ENCODE results near the gene NEDD8. TPM values are rescaled to one million over a fixed set of nuclear protein-coding genes. Genes with fewer than 3 reads are reported as not detected.

The NEDD8 gene
- total RNA-seq, 6 experiments from 2014 or later: 309 to 401 (median 372) TPM

DNA sequence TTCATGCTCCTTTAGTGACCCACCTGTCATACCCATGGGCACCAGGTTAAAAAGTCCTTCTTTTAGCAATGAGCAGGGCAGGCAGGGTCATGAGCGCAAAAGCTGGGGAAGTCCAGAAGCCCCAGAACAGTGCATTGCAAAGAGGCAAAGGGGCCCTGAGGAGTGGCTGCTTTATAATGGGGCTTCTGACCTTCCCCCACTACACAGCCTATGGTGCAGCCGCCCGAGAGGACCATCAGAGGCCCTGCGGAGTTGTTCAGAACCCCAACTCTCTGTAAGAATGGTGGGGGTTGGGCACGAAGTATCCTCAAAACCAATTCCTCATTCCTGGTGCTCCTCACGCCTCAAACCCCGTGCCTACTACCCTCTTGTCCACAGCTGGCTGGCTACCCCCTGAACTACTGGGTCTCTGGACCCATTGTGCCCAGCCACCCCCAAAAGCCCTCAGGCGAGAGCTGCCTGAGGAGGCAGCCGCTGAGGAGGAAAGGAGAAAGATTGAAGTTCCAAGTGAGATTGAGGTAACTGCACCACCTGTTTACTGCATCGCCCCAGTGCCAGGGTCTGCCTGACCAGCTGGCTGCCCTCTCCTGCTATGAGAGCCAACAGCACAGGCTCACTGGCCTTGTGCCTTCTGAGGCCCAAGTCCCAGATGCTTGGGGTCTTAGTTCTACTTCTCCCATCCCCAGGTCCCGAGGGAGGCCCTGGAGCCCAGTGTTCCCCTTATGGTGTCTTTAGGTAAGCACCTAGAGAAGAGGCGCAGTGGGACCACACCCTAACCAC is 53.6 kb downstream of the NEDD8 start:
- Mint-ChIP-seq H3K27me3 (ENCODE audit: insufficient read depth) (peaks cover 11% of the 10 kb centered on the region), H3K4me3 (no peak overlapping the region), H3K36me3 (ENCODE audit: low read depth) (peaks cover 18% of the 10 kb centered on the region), H3K27ac (peak overlapping the region; percentile 11), H3K9me3 (no peaks in the 10 kb centered on the region), H3K4me1 (ENCODE audit: low read depth) (peaks cover 16% of the 10 kb centered on the region)
- no peak for DNase-seq
- TF ChIP-seq, protein P1, sequence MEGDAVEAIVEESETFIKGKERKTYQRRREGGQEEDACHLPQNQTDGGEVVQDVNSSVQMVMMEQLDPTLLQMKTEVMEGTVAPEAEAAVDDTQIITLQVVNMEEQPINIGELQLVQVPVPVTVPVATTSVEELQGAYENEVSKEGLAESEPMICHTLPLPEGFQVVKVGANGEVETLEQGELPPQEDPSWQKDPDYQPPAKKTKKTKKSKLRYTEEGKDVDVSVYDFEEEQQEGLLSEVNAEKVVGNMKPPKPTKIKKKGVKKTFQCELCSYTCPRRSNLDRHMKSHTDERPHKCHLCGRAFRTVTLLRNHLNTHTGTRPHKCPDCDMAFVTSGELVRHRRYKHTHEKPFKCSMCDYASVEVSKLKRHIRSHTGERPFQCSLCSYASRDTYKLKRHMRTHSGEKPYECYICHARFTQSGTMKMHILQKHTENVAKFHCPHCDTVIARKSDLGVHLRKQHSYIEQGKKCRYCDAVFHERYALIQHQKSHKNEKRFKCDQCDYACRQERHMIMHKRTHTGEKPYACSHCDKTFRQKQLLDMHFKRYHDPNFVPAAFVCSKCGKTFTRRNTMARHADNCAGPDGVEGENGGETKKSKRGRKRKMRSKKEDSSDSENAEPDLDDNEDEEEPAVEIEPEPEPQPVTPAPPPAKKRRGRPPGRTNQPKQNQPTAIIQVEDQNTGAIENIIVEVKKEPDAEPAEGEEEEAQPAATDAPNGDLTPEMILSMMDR (IDR thresholded peaks at IDR 0.05): no peak

DNA sequence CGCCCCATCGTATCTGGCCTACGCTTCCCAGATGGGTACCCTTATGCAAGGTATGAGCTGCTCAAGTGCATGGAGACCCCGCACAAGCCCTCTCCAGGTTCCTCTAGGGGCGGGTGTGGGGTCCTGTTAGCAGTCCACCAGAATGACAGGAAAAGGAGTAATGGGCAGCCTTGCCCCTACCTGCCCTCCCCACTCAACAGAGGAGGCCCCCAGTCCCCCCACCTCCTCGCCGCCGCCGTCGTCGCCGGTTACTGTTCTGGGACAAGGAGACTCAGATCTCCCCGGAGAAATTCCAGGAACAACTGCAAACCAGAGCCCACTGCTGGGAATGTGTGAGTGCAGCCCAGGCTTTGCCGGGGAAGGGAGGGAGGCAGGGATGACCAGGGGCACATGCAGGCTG is 54.3 kb downstream of the NEDD8 start:
- H3K36me3 Mint-ChIP-seq (ENCODE audit: low read depth): peaks cover 18% of the 10 kb centered on the region
- peaks cover 9% of the 10 kb centered on the region for H3K27me3 Mint-ChIP-seq (ENCODE audit: insufficient read depth)
- H3K27ac Mint-ChIP-seq: no peak overlapping the region
- H3K4me3 Mint-ChIP-seq: no peak overlapping the region
- TF ChIP-seq, protein P1 (IDR thresholded peaks at IDR 0.05): no peak
- peaks cover 16% of the 10 kb centered on the region for H3K4me1 Mint-ChIP-seq (ENCODE audit: low read depth)
- no peak for DNase-seq
- no peaks in the 10 kb centered on the region for H3K9me3 Mint-ChIP-seq

DNA sequence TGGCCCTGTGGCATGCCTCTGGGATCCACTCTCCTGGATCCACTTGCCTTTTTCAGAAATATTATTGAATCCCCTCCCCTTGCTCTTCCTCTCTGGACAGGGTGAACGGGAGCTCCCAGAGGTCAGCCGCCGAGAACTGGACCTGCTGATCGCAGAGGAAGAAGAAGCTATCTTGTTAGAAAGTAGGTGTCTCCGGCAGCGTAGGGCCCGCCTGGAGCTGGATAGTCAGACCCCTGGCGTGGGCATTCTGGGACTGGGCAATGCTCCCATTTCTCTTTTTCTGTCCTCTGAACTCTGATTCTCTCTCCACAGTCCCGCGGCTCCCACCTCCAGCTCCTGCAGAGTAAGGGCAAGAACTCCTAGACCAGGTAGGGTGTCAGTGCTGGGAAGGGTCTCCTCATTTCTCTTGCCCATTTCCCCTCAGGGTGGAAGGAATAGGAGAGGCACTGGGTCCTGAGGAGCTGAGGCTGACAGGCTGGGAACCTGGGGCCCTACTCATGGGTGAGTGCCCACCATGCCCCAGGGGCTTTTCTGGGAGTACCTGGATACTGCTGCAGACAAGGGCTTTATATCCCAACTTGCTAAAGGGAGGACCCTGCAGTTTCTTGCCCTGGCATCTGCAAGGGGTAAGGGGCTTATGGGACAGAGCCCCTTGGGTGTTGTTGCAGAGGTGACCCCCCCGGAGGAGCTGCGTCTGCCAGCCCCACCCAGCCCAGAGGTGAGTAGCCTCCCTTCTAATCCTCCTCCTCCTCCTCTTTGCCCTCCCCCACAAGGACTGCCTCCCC is 54.9 kb downstream of the NEDD8 start:
- no peaks in the 10 kb centered on the region for H3K9me3 Mint-ChIP-seq
- H3K4me3 Mint-ChIP-seq: no peak overlapping the region
- no peak overlapping the region for H3K27ac Mint-ChIP-seq
- no peak for DNase-seq
- H3K36me3 Mint-ChIP-seq (ENCODE audit: low read depth): peaks cover 13% of the 10 kb centered on the region
- TF ChIP-seq, protein P1 (IDR thresholded peaks at IDR 0.05): no peak
- H3K4me1 Mint-ChIP-seq (ENCODE audit: low read depth): peaks cover 16% of the 10 kb centered on the region
- H3K27me3 Mint-ChIP-seq (ENCODE audit: insufficient read depth): peaks cover 8% of the 10 kb centered on the region

DNA sequence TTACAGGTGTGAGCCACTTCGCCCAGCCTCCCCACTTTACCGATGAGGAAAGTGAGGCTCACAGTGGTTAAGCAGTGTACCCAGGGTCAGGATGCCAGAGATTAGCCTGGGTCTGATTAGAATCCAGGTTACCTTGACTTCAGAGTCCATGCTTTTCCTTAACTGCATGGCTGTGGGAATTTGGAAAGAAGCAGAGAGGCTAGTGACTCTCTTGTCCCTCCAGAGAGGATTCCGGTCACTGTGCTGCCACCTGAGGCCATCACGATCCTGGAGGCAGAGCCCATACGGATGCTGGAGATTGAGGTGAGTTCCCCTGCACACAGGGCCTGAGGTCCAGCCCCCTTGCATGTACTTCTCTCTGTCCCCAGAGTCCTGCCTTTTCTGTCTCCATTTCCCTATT is 55.6 kb downstream of the NEDD8 start:
- Mint-ChIP-seq H3K4me1 (ENCODE audit: low read depth) (peaks cover 16% of the 10 kb centered on the region), H3K27ac (no peak overlapping the region), H3K27me3 (ENCODE audit: insufficient read depth) (peaks cover 8% of the 10 kb centered on the region), H3K9me3 (no peaks in the 10 kb centered on the region), H3K36me3 (ENCODE audit: low read depth) (peaks cover 13% of the 10 kb centered on the region), H3K4me3 (no peak overlapping the region)
- TF ChIP-seq, protein P1 (IDR thresholded peaks at IDR 0.05): no peak
- no peak for DNase-seq

DNA sequence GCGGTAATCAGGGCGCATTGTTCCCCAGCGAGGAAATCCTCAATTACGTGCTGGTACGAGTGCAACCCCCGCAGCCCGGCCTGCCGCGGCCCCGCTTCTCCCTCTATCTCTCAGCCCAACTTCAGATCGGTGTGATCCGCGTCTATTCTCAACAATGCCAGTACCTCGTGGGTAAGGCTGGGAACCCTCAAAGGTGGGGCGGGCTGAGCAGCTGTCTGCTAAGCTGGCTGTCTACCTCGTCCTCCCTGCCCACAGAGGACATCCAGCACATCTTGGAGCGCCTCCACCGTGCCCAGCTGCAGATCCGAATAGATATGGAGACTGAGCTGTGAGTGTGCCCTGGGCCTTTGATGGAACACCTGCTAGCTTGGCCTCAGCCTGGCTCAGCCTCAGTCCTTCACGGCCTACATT is 59.3 kb downstream of the NEDD8 start:
- no peak overlapping the region for H3K27ac Mint-ChIP-seq
- H3K4me1 Mint-ChIP-seq (ENCODE audit: low read depth): no peaks in the 10 kb centered on the region
- H3K36me3 Mint-ChIP-seq (ENCODE audit: low read depth): peaks cover 5% of the 10 kb centered on the region; the same call in 1 of the 2 replicates
- H3K9me3 Mint-ChIP-seq: no peaks in the 10 kb centered on the region
- H3K27me3 Mint-ChIP-seq (ENCODE audit: insufficient read depth): peaks cover 6% of the 10 kb centered on the region
- TF ChIP-seq, protein P1 (IDR thresholded peaks at IDR 0.05): no peak
- DNase-seq: no peak
- no peak overlapping the region for H3K4me3 Mint-ChIP-seq

All from HFFc6 (cell line).